Kidney (tissue), 14 donors: ENCODE data around the gene RPAP3. TPM values are rescaled to one million over a fixed set of nuclear protein-coding genes. Genes with fewer than 3 reads are reported as not detected.
A peak's percentile ranks its signal among the peaks of the same experiment; 100 is the strongest.

Experiments
- DNase-seq, 5 donors: peaks; one replicate each; pipeline ENCODE4 v3.0.0-alpha.2; 2013 to 2020
- FAIRE-seq: peaks from 2 replicates; lab custom pipeline; 2012; peaks lifted over from hg19 to GRCh38; lab: Jason Lieb, UNC
- H3K27ac ChIP-seq, 2 donors: one replicate each; pipeline ENCODE4 v1.7.0; 2013; ENCODE audit warnings: low read depth in 2 of 2, low read length in 2 of 2, inconsistent platforms in 1 of 2
- H3K27me3 ChIP-seq: one replicate; pipeline ENCODE4 v1.7.1; 2013; ENCODE audit warnings: low read length, inconsistent platforms; ENCODE audit not compliant: control insufficient read depth, insufficient read depth
- H3K36me3 ChIP-seq, 3 donors: one replicate each; pipeline versions ENCODE4 v1.7.0 to v1.7.1; 2013; ENCODE audit warnings: low read length in 3 of 3, control low read depth in 1 of 3, inconsistent platforms in 1 of 3; ENCODE audit not compliant: insufficient read depth in 3 of 3, control insufficient read depth in 2 of 3
- H3K4me1 ChIP-seq, 3 donors: one replicate each; pipeline versions ENCODE4 v1.7.0 to v1.7.1; 2013; ENCODE audit warnings: low read length in 3 of 3, inconsistent platforms in 1 of 3, low read depth in 1 of 3; ENCODE audit not compliant: control insufficient read depth in 2 of 3, insufficient read depth in 2 of 3
- H3K4me3 ChIP-seq, 3 donors: one replicate each; pipeline versions ENCODE4 v1.7.0 to v1.8.1; 2013; ENCODE audit warnings: low read length in 3 of 3, control low read depth in 1 of 3, inconsistent platforms in 1 of 3
- H3K9ac ChIP-seq, 3 donors: one replicate each; pipeline versions ENCODE4 v1.7.0 to v1.7.1; 2013; ENCODE audit warnings: low read length in 3 of 3, control low read depth in 1 of 3, inconsistent platforms in 1 of 3
- H3K9me3 ChIP-seq, 3 donors: one replicate each; pipeline versions ENCODE4 v1.7.0 to v1.7.1; 2013; ENCODE audit warnings: low read length in 3 of 3, control low read depth in 1 of 3, inconsistent platforms in 1 of 3; ENCODE audit not compliant: control insufficient read depth in 2 of 3, insufficient read depth in 1 of 3
- intact Hi-C: fragments of 100-400 bp; cut with DNase I; formaldehyde crosslinking; loops from one replicate; pipeline ENCODE4 v1.11.1; 2022
- polyA plus RNA-seq: library from polyadenylated mRNA; stranded (reverse); fragments of 350-450 nt; fragmentation: Illumina TruSeq; extraction: RNeasy Lipid Tissue Mini Kit (QIAGEN cat#74804); gene quantifications from one replicate; pipeline ENCODE4 v1.2.3, GENCODE V29; 2014; ENCODE audit warnings: low read depth, low replicate concordance; ENCODE audit not compliant: insufficient read depth
- total RNA-seq: library from RNA; stranded (reverse); fragmentation: NEBNext Ultra II Directional; extraction: Animal tissue kit (Norgen Biotek cat#: 25700); gene quantifications from one replicate; pipeline ENCODE4 v1.2.1, GENCODE V29; 2021
- TF ChIP-seq, protein P1 (sequence below): IDR thresholded peaks from 3 replicates; pipeline ENCODE4 v1.5.1; 2012; ENCODE audit warnings: mild to moderate bottlenecking, moderate library complexity, borderline replicate concordance; ENCODE audit not compliant: insufficient read depth; ENCODE audit errors: extremely low read depth
- donor health status: control.
- donor health status: control.
- donor health status: control.
- donor health status: control.
- donor health status: control.
- donor health status: DM: yes; HTN: yes; CAD: no.
- donor health status: Normal renal cell carcinoma (clear cell type).

Gene RPAP3
- total and polyA plus RNA-seq, 2 donors from 2014 or later: 15.6 to 20.6 TPM

DNA sequence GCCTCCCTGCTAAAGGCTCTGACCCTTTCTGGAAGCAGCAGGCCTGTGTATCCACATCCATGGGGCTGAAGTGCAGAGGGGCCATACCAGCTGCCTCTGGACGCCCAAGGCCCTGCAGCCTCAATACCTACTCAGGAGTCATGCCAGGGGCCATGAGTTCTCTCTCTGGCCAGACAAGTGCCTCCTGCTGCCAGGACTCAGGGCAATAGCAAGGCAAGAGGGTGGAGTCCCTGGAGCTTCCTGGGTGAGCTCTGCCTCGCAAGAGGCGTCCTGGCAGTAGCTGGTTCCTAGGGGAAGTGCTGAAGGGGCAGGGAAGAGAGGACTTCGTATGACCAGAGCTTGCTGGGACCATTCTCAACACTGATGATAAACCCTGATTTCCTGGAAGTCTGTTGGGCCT lies 30.4 kb upstream of the RPAP3 start:
- no peaks in the 10 kb centered on the region for H3K27me3 ChIP-seq

DNA sequence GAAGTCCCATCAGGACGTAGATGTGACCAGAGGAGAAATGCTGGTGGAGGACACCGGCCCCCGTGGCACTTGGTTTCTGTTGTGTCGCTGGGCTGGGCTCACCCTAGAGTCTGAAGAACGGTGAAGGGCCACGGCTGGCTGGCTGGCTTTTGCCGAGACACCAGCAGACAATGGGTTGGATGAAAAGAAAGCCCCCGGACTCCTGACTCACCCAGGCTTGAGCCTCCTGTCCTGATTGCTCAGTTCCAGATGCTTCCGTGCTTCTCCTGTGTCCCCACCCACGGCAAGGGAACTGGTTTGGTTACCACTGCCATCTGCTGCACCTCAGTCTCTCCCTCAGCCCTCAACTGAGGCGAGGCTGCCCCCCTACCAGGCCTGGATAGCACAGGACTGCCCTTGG lies 29.8 kb upstream of the RPAP3 start:
- H3K36me3 ChIP-seq: peaks cover 0 to 12% (median 3%) of the 10 kb centered on the region in 3 donors
- peaks cover 2 to 38% (median 14%) of the 10 kb centered on the region in 3 donors for H3K4me1 ChIP-seq
- no peaks in the 10 kb centered on the region for H3K9me3 ChIP-seq
- FAIRE-seq: no peak
- H3K9ac ChIP-seq: no peak overlapping the region
- TF ChIP-seq, protein P1, sequence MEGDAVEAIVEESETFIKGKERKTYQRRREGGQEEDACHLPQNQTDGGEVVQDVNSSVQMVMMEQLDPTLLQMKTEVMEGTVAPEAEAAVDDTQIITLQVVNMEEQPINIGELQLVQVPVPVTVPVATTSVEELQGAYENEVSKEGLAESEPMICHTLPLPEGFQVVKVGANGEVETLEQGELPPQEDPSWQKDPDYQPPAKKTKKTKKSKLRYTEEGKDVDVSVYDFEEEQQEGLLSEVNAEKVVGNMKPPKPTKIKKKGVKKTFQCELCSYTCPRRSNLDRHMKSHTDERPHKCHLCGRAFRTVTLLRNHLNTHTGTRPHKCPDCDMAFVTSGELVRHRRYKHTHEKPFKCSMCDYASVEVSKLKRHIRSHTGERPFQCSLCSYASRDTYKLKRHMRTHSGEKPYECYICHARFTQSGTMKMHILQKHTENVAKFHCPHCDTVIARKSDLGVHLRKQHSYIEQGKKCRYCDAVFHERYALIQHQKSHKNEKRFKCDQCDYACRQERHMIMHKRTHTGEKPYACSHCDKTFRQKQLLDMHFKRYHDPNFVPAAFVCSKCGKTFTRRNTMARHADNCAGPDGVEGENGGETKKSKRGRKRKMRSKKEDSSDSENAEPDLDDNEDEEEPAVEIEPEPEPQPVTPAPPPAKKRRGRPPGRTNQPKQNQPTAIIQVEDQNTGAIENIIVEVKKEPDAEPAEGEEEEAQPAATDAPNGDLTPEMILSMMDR: no peak
- H3K27me3 ChIP-seq: no peaks in the 10 kb centered on the region
- intact Hi-C loops: no loop called here
- no peak overlapping the region for H3K4me3 ChIP-seq
- DNase-seq: peak in 1 of 5 donors; percentile 29
- H3K27ac ChIP-seq: no peak overlapping the region

More for the DNA sequence above, 30.4 kb upstream of the RPAP3 start:
- H3K4me1 ChIP-seq: peaks cover 2 to 38% (median 14%) of the 10 kb centered on the region in 3 donors
- no peak overlapping the region for H3K4me3 ChIP-seq
- H3K9me3 ChIP-seq: no peaks in the 10 kb centered on the region
- TF ChIP-seq, protein P1: no peak
- peak overlapping the region in 1 of 2 donors; percentile 48 for H3K27ac ChIP-seq
- no peak overlapping the region for H3K9ac ChIP-seq
- DNase-seq: peak in 1 of 5 donors; percentile 50
- H3K36me3 ChIP-seq: peaks cover 0 to 12% (median 3%) of the 10 kb centered on the region in 3 donors
- intact Hi-C loops: no loop called here
- no peak for FAIRE-seq

DNA sequence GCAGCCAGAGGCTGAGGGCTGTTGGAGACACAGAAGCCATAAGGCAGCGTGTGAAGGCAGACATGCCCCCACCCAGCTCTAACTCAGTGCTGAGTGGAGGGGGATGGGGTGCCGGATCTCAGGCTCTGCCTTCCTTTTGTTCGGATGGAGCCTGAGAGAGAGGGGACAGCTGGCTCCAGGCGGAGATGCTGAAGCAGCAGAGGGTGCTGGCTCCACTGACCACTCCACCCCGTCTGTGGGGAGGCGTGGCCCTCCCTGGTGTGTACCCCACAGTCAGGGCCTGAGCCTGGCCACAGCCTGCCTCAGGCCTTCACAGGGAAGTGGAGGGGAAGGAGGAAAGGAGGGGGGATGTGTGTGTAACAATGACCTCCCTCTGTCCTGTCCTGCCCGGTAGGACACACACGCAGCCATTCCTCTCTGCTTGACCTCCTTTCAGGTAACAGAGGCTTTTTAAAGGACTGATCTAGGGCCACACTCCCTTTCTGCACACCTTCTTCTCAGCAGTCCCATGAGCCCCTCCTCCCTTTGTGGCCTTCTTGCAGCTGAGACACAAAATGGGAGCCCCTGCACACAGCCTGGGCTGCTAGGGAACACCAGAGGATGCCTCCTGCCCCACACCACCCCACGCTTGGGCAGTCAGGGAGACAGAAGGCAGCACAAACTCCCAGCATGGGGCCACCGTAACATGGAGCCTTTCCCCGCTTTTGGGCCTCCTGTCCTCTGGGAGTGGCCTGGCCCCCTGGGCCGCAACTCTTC lies 29.1 kb upstream of the RPAP3 start:
- intact Hi-C loops: no loop called here
- Histone ChIP-seq H3K27ac (no peak overlapping the region), H3K9me3 (no peaks in the 10 kb centered on the region), H3K4me1 (peaks cover 2 to 38% (median 14%) of the 10 kb centered on the region in 3 donors), H3K9ac (peak overlapping the region in 1 of 3 donors; percentile 37), H3K4me3 (no peak overlapping the region), H3K36me3 (peaks cover 0 to 12% (median 3%) of the 10 kb centered on the region in 3 donors), H3K27me3 (no peaks in the 10 kb centered on the region)
- peak in 3 of 5 donors; percentile 49 to 86 (median 50) for DNase-seq
- FAIRE-seq: no peak
- TF ChIP-seq, protein P1: no peak
